Loucy (cell line): ENCODE data around the gene ACSF3.

Source experiments
- H2AFZ ChIP-seq: fragments of 200-600 bp; sonication (generic); 2 replicates; pipeline ENCODE4 v1.6.0; 2016; ENCODE audit warnings: antibody characterized with exemption, mild to moderate bottlenecking, low read length, moderate library complexity
- H3F3A ChIP-seq: fragments of 200-600 bp; 2 replicates; pipeline ENCODE4 v1.6.0; 2016; ENCODE audit warnings: antibody characterized with exemption, low read depth, mild to moderate bottlenecking
- H3K27me3 ChIP-seq: fragments of 200-600 bp; sonication (generic); 2 replicates; pipeline ENCODE4 v1.6.1; 2014; ENCODE audit warnings: low read length, mild to moderate bottlenecking; ENCODE audit not compliant: insufficient read depth, poor library complexity, severe bottlenecking
- H3K36me3 ChIP-seq: fragments of 200-600 bp; sonication (generic); 2 replicates; pipeline ENCODE4 v1.6.1; 2016; ENCODE audit warnings: low read length; ENCODE audit not compliant: insufficient read depth
- H3K4me1 ChIP-seq: fragments of 200-600 bp; sonication (generic); 2 replicates; pipeline ENCODE4 v1.5.1; 2014; ENCODE audit warnings: low read length, mild to moderate bottlenecking; ENCODE audit not compliant: insufficient read depth, poor library complexity, severe bottlenecking
- H3K4me2 ChIP-seq: fragments of 200-600 bp; sonication (generic); 2 replicates; pipeline ENCODE4 v1.6.0; 2014; ENCODE audit warnings: antibody characterized with exemption, low read length, low read depth, mild to moderate bottlenecking; ENCODE audit not compliant: poor library complexity, severe bottlenecking
- H3K4me3 ChIP-seq: fragments of 200-600 bp; sonication (generic); 2 replicates; pipeline ENCODE4 v1.5.1; 2014; ENCODE audit warnings: low read length, mild to moderate bottlenecking, mixed read lengths; ENCODE audit not compliant: poor library complexity, severe bottlenecking
- H3K79me2 ChIP-seq: fragments of 200-600 bp; sonication (generic); 2 replicates; pipeline ENCODE4 v1.6.1; 2014; ENCODE audit warnings: low read length; ENCODE audit not compliant: insufficient read depth
- H3K9ac ChIP-seq: fragments of 200-600 bp; sonication (generic); 2 replicates; pipeline ENCODE4 v1.6.0; 2014; ENCODE audit warnings: mild to moderate bottlenecking, low read depth, low read length, moderate library complexity; ENCODE audit not compliant: poor library complexity, severe bottlenecking
- H3K9me2 ChIP-seq: fragments of 200-600 bp; sonication (generic); replicated peaks from 2 replicates; pipeline ENCODE4 v1.6.1; 2016; ENCODE audit warnings: low read depth, low read length, mixed read lengths
- H3K9me3 ChIP-seq: fragments of 200-600 bp; sonication (generic); 2 replicates; pipeline ENCODE4 v1.6.1; 2014; ENCODE audit warnings: mild to moderate bottlenecking, antibody characterized with exemption, low read length, low read depth; ENCODE audit not compliant: insufficient read depth
- H4K20me1 ChIP-seq: fragments of 200-600 bp; sonication (generic); 2 replicates; pipeline ENCODE4 v1.6.0; 2014; ENCODE audit warnings: antibody characterized with exemption, low read length, mild to moderate bottlenecking; ENCODE audit not compliant: insufficient read depth, poor library complexity, severe bottlenecking
- CTCF ChIP-seq: fragments of 200-600 bp; sonication (generic); conservative IDR thresholded peaks from 2 replicates; pipeline ENCODE4 v1.5.1; 2014; ENCODE audit warnings: mild to moderate bottlenecking, antibody characterized with exemption, low read length
- EZH2phosphoT487 ChIP-seq: fragments of 200-600 bp; IDR thresholded peaks from 2 replicates; pipeline ENCODE4 v1.6.1; 2018; ENCODE audit warnings: antibody characterized with exemption, mild to moderate bottlenecking, moderate library complexity, borderline replicate concordance

Gene ACSF3

DNA sequence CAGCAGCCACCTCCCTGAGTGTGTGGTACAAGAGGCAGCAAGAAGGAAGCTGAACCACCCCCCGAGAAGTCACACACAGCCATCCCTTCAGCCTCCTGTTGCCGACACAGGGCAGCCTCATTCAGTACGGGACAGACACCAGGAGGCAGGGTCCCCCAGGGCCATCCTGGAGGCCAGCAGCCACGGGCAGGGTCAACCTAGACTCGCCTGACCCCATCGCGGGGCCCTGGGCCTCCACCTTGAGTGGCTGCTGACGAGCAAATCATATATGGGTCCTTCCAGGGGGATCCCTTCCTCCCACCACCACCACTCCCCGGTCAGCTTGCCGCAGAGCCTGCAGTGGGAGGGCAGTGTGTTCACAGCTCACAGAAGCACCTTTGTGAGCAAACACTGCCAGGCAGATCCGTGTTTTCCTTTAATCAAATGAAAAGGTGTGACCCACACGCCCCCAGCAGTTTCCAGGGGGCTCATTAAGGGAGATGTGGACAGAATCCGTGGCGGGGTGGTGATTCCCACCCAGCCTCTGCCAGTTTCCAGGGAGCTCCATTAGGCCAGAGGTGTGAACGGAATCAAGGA lies 5.6 kb upstream of the ACSF3 start:
- no peaks in the 10 kb centered on the region for H4K20me1 ChIP-seq
- H2AFZ ChIP-seq = no peak overlapping the region
- no peaks in the 10 kb centered on the region for H3K4me1 ChIP-seq
- H3K27me3 ChIP-seq = no peaks in the 10 kb centered on the region
- H3K4me3 ChIP-seq = no peak overlapping the region
- H3K36me3 ChIP-seq = no peaks in the 10 kb centered on the region
- no peaks in the 10 kb centered on the region for H3K79me2 ChIP-seq
- no peak for TF ChIP-seq CTCF
- no peak for TF ChIP-seq EZH2phosphoT487
- no peaks in the 10 kb centered on the region for H3K9me3 ChIP-seq
- H3K4me2 ChIP-seq = no peak overlapping the region
- H3K9me2 ChIP-seq = no peaks in the 10 kb centered on the region
- no peak overlapping the region for H3K9ac ChIP-seq
- H3F3A ChIP-seq = no peaks in the 10 kb centered on the region

GRCh38 chr16:89089120-89089519 lies 4.5 kb upstream of the ACSF3 start:
- Histone ChIP-seq H3F3A (no peaks in the 10 kb centered on the region), H3K36me3 (no peaks in the 10 kb centered on the region), H3K9me3 (no peaks in the 10 kb centered on the region), H3K4me3 (no peak overlapping the region), H3K4me2 (no peak overlapping the region), H2AFZ (no peak overlapping the region), H4K20me1 (no peaks in the 10 kb centered on the region), H3K79me2 (peaks cover 3% of the 10 kb centered on the region), H3K9ac (no peak overlapping the region), H3K27me3 (no peaks in the 10 kb centered on the region), H3K4me1 (no peaks in the 10 kb centered on the region), H3K9me2 (no peaks in the 10 kb centered on the region)
- TF ChIP-seq EZH2phosphoT487 (no peak), CTCF (no peak)

DNA sequence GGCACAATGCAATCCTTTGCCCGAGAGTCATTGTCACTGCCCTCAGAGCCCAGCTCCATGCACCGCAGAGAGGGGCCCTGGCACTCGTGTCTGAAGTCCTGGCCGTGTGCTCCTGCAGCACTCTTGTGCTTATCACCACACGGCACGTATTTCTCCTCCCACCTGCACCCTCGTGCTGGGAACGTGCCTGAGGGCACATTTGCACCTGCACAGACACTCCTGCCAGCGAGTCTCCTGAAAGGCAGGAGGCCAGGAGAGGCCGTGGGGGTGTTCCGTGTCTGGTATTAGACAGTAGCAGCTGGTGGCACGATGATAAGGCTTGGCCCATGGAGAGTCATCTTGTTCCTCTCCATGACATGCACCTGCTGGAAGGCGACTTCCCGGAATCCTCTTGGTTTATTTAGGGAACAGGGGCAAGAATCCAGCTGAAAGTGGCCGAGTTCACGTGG lies 3.4 kb upstream of the ACSF3 start:
- no peak overlapping the region for H2AFZ ChIP-seq
- H3K27me3 ChIP-seq = no peaks in the 10 kb centered on the region

More for the DNA sequence above, 3.4 kb upstream of the ACSF3 start:
- no peaks in the 10 kb centered on the region for H3K36me3 ChIP-seq
- TF ChIP-seq EZH2phosphoT487 (no peak), CTCF (no peak)
- no peaks in the 10 kb centered on the region for H3F3A ChIP-seq
- no peak overlapping the region for H3K4me2 ChIP-seq
- no peaks in the 10 kb centered on the region for H3K9me3 ChIP-seq
- H3K4me3 ChIP-seq = no peak overlapping the region
- no peaks in the 10 kb centered on the region for H3K9me2 ChIP-seq
- H4K20me1 ChIP-seq = no peaks in the 10 kb centered on the region
- H3K79me2 ChIP-seq = peaks cover 13% of the 10 kb centered on the region
- no peaks in the 10 kb centered on the region for H3K4me1 ChIP-seq
- no peak overlapping the region for H3K9ac ChIP-seq
